Measurements from ENCODE around the gene SCEL.

- TF ChIP-seq CTCF (IDR thresholded peaks at IDR 0.05; ENCODE audit: extremely low read depth in 1 of 2, insufficient read depth in 1 of 2, low read depth in 1 of 2, low read length in 2 of 2), result no peak
- no peak for TF ChIP-seq POLR2A (IDR thresholded peaks at IDR 0.05; ENCODE audit: low read depth, low read length)
- TF ChIP-seq EZH2 (IDR thresholded peaks at IDR 0.05; ENCODE audit: borderline replicate concordance, low read depth, low read length, severe bottlenecking), result no peak
- TF ChIP-seq POLR2AphosphoS5 (IDR thresholded peaks at IDR 0.05; ENCODE audit: insufficient read depth, low read depth, low read length), result no peak
- TF ChIP-seq FOS (IDR thresholded peaks at IDR 0.05; ENCODE audit: borderline replicate concordance, insufficient read depth, low read length), result no peak
- TF ChIP-seq JUN (IDR thresholded peaks at IDR 0.05; ENCODE audit: borderline replicate concordance, insufficient read depth, insufficient read length, low read depth), result no peak
These were observed 84.1 kb downstream of the SCEL start for GRCh38 chr13:77619655-77620054.

Measured in endothelial cell of umbilical vein (primary cell).